ENCODE measurements around the gene HOXA4. TPM values are rescaled to one million over a fixed set of nuclear protein-coding genes. Genes with fewer than 3 reads are reported as not detected.

Gene HOXA4
- polyA plus RNA-seq, 4 donors = 22.0 to 26.2 (median 23.3) TPM

DNA sequence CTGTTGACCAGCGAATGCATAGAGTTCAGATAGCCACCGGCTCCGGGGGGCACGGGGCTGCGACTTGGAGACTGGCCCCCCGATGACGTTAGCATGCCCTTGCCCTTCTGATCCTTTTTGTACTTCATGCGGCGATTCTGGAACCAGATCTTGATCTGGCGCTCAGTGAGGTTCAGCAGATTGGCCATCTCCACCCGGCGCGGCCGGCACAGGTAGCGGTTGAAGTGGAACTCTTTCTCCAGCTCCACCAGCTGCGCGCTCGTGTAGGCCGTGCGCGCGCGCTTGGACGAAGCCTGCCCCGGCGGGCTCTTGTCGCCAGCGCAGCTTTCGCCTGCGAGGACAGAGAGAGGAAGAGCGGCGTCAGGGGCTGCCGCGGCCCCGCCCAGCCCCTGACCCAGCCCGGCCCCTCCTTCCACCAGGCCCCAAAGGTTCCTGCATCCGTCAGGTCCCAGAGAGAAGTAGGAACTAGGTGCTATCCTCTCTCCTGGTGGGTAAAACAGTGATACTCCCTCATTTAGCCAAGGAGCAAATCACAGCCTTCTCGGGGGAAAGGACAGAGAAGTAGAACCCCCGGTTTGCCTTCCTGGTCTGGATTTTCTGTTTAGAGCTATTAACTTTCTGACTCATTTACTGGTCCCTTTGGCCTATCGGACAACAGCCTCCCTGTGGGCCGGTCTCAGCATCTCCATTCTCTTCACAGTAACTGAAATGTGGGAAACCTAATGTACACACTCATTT lies 22.0 kb downstream of the HOXA4 start:
- no peak for DNase-seq (ENCODE audit: low read depth in 4 of 4, low spot score in 3 of 4)

DNA sequence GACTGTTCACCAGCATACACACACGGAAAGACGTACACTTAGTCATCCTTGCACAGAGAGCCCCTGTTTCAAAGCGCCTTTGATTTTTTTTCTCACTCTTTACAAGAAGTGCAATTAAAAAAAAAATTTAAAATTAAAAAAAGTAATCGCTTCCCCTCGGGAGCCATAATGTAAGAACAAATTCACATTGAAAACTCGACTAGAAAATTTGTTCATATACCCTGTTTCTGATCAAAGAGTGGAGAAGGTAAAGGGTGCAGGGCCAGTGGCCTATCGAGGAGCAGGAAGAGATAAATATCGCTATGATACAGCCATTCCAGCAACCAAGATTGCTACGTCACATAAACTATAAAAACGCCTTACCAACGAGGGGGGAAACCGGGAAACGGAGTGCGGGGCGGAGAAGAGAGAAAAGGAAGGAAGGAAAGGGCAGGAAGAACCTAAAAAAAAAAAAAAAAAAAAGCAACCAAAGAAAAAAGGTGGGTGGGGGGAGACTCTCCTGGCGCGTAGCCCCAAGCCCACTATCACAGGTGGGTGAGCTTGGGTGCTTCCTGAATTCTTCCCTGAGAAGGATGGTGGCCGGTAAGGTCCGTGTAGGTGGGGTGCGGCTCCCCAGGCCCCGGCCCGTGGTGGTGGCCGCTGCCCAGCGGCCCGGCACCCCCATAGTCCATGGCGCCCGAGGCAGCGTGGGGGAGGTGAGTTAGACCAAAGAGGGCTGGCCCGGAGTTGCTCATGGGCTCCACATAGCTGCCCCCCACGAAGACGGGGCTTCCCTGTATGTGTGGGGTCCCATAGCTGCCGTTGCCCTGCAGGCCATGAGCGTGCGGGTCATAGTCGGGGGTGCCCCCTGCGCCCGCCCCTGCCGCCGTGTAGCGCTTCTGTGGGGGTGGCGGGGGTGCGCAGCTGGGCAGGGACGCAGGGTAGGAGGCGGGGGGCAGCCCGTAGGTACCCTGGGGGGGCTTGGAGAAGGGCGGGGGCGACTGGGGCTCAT lies 22.9 kb downstream of the HOXA4 start:
- no peak for DNase-seq (ENCODE audit: low read depth in 4 of 4, low spot score in 3 of 4)

DNA sequence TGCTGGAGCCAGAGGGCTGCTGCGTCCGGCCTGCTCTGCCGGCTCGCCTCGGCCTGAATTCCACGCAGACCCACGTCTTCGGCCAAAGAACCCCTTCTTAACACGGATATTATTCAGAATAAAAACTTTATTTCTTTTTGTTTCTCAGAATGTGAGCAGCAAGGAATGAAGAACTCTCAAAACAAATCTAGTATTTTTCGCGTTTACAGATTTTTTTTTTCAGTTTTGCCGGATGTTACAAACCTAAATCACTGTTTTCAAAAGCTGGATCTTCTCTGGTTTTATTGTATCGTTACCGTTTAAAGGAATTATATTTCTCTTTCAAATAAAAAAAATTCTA lies 23.7 kb downstream of the HOXA4 start:
- no peak for DNase-seq (ENCODE audit: low read depth in 4 of 4, low spot score in 3 of 4)

DNA sequence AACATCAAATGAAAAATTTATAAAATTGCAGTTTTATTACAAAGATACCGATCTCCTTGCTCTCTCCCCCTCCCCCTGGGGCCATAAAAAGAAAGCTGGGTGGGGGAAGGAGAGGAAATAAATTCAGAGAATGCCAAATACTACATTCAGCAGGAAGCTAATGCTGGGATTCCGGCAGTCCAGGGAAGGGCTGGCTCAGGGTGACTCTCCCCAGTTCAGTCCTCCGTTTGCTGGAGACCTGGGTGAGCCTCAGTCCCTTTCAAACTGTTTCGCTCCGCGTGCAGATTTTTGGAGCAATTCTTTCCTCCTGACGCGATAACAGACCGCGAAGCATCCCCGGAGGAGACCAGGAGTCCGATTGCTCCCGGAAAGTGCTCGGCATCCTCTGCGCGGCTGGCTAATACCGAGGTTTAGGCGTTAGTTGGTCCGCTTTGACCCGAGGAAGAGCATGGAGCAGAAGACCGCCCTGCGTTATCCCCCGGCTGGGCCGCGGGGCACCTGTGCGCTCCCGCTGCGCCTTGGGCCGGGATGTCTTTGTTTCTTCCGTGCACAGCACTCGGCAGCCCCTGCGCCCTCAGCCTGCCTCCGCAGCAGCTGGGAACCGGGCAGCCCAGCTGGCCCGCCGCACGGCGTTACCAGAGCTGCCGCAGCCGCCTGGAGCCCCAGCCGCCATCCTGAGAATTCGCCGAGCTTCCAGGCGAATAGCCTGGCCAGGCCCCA lies 24.2 kb downstream of the HOXA4 start:
- DNase-seq (ENCODE audit: low read depth in 4 of 4, low spot score in 3 of 4) = peak in 2 of 4 donors; percentile 36 to 40

DNA sequence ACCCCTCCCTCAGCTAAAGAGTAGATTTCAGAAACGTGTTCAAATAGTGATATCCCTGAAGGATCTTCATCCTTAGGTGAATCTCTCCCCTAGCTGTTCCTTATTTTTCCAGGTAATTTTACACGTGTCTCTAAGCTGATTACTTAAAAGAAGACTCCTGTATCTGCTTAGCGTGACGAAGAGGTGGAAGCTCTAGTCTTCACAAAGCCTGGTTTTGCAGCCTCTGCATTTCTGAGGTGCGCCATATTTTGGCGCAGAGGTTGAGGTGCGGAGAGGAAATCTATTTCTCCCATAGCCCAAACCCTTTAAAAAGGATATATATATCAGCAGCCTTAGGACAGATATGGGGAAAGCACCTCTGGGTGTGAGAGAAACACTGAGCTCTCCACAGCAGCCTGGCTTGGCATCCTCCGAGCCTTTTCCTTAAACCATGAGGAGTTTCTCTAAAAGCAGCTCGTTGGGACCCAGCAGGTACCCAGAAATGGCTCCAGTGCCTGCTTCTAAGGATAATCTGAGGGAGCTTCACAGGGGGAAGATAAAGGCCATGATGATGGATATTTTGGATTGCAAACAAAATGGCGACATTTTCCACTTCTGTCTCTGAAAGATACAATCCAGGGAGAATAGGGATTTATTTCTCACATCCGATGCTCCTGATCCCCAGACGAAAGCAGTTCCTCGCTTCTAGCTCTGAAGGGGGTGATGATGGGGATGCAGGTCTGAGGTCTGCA lies 25.1 kb downstream of the HOXA4 start:
- peak in 2 of 4 donors; percentile 4 to 26 for DNase-seq (ENCODE audit: low read depth in 4 of 4, low spot score in 3 of 4)

DNA sequence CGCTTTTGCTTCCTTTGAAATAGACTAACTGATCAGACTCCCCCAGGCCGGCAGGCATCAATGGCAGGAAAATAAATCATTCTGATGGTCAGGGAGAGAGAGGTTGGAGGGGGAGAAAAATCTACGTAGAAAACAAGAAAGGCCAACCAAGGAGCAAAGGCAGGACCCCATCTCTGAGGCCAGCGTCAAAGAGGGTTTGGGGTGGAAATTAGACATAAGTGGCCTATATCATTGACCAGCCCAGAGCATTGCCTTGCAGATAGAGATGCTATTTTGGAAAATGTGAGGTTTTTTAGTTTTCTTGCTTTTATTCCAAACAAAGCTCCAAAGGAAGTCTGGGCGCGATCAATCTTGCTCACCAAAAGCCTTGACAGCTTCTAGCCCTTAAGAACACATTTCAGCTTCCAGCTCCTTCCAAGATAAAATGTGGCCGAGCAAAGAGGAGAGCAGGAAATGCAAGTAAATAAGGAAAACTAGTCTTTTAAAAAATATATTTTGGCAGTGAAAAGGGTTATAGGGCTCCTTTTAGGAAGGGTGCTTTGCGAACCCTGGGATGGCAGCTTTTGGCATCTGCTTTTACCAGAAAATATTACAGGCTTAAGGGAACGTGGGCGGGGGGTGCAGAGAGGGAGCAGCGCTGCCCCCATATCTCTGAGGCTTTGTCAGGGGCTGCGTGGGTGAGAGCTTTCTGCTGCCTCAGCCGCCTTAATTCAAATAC lies 26.1 kb downstream of the HOXA4 start:
- peak; percentile 24 to 70 (median 64) for DNase-seq (ENCODE audit: low read depth in 4 of 4, low spot score in 3 of 4)

DNA sequence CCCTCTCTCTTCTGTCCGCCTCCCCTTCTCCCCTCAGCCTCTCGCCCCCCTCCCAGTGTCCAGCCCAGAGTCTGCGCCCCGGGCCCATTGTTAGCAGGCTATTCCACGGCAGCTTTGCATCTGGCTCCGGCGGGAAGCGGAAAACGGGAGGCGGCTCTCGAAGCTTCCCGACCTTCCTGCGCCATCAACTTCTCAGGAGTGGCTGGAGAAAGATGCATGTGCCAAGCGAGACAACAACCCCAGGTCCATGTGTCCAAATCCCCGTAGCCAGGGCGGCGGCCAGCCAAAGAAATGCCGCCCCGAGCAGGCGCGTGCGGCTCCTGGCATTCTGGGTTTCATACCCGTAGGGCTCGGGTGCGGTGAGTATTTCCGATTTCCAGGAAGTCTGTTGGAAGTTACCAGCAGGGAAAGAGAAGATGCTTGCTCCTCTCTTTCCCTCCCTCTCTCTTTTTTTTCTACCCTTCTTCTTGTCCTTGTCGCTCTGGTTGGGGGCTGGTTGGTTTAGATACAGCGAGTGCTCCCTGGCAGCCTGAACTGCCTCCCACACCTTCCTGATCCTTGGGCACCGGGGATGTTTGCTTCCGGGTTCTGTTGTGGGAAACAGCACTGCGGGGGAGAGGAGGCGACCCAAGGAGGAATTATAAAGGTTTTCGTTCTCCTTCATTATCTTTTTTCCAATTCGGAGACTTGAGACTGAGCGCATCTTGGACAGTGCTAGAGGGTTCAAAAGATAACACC lies 26.9 kb downstream of the HOXA4 start:
- peak in 2 of 4 donors; percentile 29 to 40 for DNase-seq (ENCODE audit: low read depth in 4 of 4, low spot score in 3 of 4)

DNA sequence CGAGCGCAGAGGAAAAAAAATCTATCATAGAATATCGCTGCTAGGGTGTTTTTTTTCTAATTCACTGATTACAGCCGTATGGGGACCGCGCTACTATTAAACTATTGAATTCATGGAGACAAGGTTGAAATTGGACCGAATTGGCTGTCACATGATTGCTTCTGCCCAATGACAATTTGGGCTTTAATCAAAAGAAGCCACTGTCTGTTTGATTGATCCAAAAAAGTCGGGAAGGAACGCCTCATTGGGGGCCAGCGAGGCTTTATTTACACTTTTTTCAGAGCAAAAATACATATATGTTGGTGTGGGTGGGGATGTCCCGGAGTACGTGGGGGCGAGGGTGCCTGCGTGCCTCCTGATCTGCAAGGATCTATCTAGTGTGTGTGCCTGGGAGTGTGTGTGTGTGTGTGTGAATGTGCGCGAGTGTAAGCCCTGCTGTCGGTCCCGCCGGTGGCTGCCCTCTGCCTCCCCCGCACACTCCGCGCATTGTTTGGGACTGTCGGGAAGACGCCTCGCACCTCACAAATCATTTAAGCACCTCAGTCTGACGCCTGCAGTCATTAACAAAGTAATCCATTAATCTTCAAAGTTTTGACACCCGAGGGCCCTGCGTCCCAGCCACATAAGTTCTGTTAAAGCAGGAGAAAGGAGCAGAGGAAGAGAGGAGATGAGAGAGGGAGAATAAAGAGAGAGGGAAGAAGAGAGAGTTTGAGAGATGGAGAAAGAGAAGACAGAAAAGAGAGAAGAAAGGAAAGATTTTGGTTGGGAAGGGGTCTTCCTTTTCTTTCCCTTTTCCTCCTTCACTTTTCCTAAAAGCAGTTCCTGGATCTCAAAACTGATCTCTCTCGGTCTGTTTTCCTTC lies 27.7 kb downstream of the HOXA4 start, which contains the start of gene HOXA2:
TSS of gene HOXA2 (minus strand) at position 103 of the 862 bp plus-strand sequence. CDS start 183 bp downstream, outside the sequence.
- DNase-seq (ENCODE audit: low read depth in 4 of 4, low spot score in 3 of 4) = peak in 3 of 4 donors; percentile 57 to 63 (median 60)

DNA sequence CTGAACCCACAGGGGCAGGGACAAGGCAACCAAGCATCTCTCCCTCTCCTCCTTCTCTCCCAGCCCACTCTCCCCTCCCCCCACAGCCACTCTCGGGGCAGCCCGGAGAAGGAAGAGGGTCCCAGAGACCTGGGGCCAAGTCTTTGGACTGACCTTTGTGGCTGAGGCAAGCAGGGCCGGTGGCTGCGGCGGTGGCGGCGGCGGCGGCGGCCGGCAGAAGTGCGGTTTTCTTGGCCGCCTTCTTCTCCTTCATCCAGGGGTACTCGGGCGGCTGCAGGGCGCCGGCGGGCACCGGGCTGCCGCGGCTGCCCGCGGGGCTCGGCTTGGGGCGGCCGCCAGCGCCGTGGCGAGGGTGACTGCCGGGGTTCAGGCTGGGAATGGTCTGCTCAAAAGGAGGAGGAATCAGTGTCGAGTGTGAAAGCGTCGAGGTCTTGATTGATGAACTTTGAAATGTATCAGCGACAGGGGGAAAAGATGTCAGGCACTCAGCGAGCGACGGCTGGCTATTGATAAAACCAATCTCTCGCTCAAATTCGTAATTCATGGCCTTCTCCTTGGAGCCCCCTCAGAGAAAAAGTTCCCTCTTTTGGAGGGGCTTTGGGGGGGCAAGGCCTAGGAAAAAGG lies 28.5 kb downstream of the HOXA4 start:
- peak in 2 of 4 donors; percentile 19 to 50 for DNase-seq (ENCODE audit: low read depth in 4 of 4, low spot score in 3 of 4)

DNA sequence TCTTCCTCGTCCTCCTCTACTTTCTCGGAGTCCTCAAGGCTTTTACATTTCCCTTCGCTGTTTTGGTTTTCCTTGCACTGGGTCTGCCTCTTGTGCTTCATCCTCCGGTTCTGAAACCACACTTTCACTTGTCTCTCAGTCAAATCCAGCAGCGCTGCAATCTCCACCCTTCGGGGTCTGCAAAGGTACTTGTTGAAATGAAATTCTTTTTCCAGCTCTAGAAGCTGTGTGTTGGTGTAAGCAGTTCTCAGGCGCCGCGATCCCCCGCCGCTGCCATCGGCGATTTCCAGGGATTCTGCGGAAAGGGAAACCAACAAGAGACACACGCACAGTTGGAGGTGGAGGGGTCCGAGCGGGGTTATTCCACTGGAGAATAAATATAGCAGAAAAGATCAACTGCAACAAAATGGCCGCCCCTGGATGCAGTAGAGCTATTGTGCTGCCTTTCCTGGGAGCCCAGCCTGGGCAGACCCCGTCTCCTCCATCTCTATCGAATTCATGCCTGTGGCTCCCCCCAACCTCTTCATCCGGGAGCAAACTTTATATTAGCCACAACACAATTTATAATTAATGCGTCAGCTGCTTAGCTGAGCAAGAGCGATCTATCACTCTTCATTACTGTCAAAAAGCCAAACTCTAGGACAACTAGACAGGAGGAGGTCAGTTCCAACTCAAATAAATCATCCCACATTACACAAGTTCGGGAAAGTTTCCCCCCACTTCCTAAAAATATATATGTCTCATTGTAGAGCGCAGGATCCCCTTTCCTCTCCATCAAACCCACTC lies 29.2 kb downstream of the HOXA4 start:
- peak in 2 of 4 donors; percentile 75 for DNase-seq (ENCODE audit: low read depth in 4 of 4, low spot score in 3 of 4)

DNA sequence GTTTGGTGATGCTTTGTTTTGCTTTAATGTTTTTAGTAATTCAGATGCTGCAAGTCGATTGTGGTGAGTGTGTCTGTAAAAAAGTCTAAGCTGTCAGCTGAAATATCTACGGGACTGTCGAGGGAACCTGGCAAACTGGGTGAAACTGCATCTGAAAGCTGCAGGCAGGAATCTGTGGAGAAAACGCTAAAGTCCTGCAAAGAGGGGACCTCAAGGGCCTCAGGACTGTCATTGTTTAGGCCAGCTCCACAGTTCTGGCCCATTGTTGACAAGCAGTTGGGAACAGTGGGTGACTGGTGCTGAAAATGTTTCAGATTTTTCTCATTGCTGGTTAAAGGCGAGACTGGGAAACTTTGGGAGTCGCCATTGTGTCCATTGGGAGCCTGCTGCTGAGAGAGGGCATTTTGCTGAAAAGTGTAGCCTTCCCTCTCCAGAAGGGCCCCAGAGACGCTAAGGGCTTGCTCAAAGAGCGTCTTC lies 29.8 kb downstream of the HOXA4 start:
- DNase-seq (ENCODE audit: low read depth in 4 of 4, low spot score in 3 of 4) = peak in 1 of 4 donors; percentile 17

DNA sequence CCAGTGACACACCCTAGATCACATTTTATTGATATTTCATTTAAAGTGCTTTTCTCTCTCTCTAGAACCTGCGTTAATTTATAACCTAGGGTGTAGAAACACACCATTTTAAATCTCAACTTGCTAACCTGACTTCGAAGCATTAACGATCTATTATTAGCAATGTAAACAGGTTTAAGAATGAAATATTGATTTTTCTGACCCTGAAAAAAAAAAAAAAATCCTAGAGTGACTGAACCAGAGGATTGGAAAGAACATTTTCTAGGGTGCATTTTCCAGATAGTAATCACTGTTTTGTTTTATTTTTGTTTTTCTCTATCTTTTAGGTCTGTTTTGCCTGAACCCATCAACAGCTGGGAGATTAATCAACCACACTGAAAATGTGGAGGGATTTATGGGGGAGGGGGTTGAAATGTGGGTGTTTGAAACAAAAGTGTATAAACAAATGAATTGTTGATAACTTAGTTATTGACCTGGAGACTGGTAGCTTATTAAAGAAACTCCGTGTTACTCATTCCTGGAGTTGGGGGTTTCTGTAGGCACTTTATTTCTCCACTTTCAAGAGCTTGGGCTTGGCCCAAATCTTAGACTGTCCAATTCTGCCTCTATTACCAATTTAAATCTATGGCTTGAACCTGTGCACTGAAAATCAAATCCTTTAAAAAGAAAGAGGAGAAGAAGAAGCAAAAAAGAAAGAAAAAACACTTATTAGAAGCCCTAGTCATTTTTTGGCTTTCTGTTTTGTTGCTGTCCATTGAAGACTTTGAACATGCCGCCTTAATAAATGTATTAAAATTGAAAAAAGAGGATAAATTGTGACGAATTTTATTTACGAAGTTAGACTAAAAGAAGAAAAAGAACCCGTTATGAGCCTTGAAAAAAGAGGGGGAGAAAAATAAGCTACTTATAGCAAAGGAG lies 30.8 kb downstream of the HOXA4 start:
- DNase-seq (ENCODE audit: low read depth in 4 of 4, low spot score in 3 of 4) = peak in 1 of 4 donors; percentile 19

DNA sequence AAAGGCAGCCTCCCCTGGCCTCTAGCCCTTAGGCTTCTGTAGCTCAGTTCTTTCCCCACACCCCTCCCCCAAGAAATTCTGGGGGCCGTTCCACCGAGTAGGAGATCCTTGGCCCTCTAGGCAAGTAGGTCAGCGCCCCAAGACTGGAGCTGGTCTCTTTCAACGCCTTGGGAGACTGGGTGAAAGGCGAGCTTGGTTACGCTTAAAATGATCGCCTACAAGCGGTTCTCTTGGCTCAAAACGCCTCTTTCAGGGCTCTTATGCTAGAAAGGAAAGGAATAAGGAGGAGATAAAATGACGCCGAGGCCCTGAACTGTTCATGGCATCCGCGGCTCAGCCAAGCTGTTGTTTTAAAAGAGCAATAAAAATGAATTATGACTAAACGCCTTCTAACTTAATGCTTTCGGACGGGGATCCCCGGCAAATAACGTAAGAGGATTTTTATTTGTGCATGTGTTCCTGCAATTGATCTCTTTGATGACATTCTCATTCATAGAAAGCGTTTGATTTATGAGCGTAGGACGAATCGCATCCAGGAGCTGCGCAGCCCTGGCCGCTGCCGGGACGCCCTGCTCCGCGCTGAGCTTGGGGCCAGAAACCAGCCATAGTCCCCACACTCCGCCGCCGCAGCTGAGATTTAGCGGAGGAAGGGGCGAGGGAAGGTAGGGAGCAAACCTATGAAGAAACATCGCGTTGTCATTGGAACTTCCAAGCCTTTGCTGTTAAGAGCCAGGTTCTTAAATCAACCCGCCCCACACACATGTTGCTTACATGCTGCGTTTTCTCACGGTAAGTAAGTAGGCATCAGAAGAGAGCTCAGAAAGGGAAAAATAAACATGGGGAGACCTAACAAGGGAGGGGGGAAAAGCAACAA lies 31.7 kb downstream of the HOXA4 start:
- peak; percentile 71 to 82 (median 80) for DNase-seq (ENCODE audit: low read depth in 4 of 4, low spot score in 3 of 4)
